SK-N-SH (cell line): ENCODE measurements around the gene TRIP4.

ENCODE experiments used
- CTCF ChIP-seq: fragments of 200-600 bp; sonication (generic); IDR thresholded peaks from 2 replicates; pipeline ENCODE4 v1.6.1; 2017; ENCODE audit warnings: antibody characterized with exemption, mild to moderate bottlenecking, moderate library complexity
- EP300 ChIP-seq, 2 experiments: IDR thresholded peaks; 2 replicates each; pipeline versions ENCODE4 v1.4.0 to v1.6.1; 2012; ENCODE audit warnings: borderline replicate concordance in 1 of 2, low read depth in 1 of 2, low read length in 1 of 2
- FOXJ3 ChIP-seq: sonication (generic); formaldehyde crosslinking; IDR thresholded peaks from 2 replicates; pipeline ENCODE4 v1.5.1; 2020; ENCODE audit warnings: mild to moderate bottlenecking, missing genetic modification reagents
- JUND ChIP-seq: IDR thresholded peaks from 2 replicates; pipeline ENCODE4 v1.4.0; 2012
- RFX5 ChIP-seq: IDR thresholded peaks from 2 replicates; pipeline ENCODE4 v1.6.1; 2012; ENCODE audit warnings: mild to moderate bottlenecking, improper control_type of control experiment, low read length
- TCF12 ChIP-seq: IDR thresholded peaks from 2 replicates; pipeline ENCODE4 v1.4.0; 2012

- TF ChIP-seq RFX5 = no peak
- TF ChIP-seq TCF12 = no peak
- TF ChIP-seq JUND = no peak
- no peak for TF ChIP-seq CTCF
- TF ChIP-seq EP300 (IDR thresholded peaks at IDR 0.05; ENCODE audit: borderline replicate concordance in 1 of 2, low read depth in 1 of 2, low read length in 1 of 2) = no peak
- no peak for TF ChIP-seq FOXJ3
Observed at GRCh38 chr15:64398575-64398974, 10.9 kb downstream of the TRIP4 start.
